SK-N-SH (cell line): ENCODE data around the gene ZNF684. TPM values are rescaled to one million over a fixed set of nuclear protein-coding genes. Genes with fewer than 3 reads are reported as not detected.

Source experiments
- CTCF ChIA-PET: fragments of 300-600, 350-600 bp; formaldehyde crosslinking; extraction: SDS; loops from one replicate; lab custom pipeline; 2021; lab: Yijun Ruan, JAX
- POLR2A ChIA-PET: fragments of 350-600 bp; sonication (Branson Sonifier 250); formaldehyde crosslinking; extraction: SDS; loops from one replicate; lab custom pipeline; 2020; ENCODE audit warnings: antibody characterized with exemption, inconsistent platforms; lab: Yijun Ruan, JAX
- DNase-seq: peaks from one replicate; pipeline ENCODE4 v3.0.0; 2012
- H2AFZ ChIP-seq: fragments of 200-600 bp; sonication (generic); 2 replicates; pipeline ENCODE4 v1.8.1; 2016; ENCODE audit warnings: antibody characterized with exemption, mild to moderate bottlenecking, low read depth
- H3F3A ChIP-seq: fragments of 200-600 bp; sonication (generic); replicated peaks from 2 replicates; pipeline ENCODE3; 2016; ENCODE audit warnings: antibody characterized with exemption, mild to moderate bottlenecking; ENCODE audit not compliant: insufficient read depth
- H3K27ac ChIP-seq, 2 experiments: fragments of 200-500 bp in 1 of 2; fragments of 200-600 bp in 1 of 2; sonication (Bioruptor generic) in 1 of 2; sonication (generic), shearing (Covaris generic) in 1 of 2; 2 replicates each; pipeline versions ENCODE4 v1.5.1 to v1.6.1; 2014 to 2016; ENCODE audit warnings: low read depth in 2 of 2, inconsistent platforms in 1 of 2, low read length in 1 of 2, mild to moderate bottlenecking in 1 of 2, mixed read lengths in 1 of 2
- H3K27me3 ChIP-seq: fragments of 200-600 bp; sonication (generic), shearing (Covaris generic); 2 replicates; pipeline ENCODE4 v1.6.1; 2016; ENCODE audit warnings: mixed run types; ENCODE audit not compliant: insufficient read depth
- H3K36me3 ChIP-seq, 2 experiments: fragments of 200-500 bp in 1 of 2; fragments of 200-600 bp in 1 of 2; sonication (Bioruptor generic) in 1 of 2; sonication (generic) in 1 of 2; replicated peaks in 1 of 2; 2 replicates each; pipeline versions ENCODE3 to v1.5.1; 2014 to 2016; ENCODE audit warnings: low read length in 1 of 2, mild to moderate bottlenecking in 1 of 2; ENCODE audit not compliant: insufficient read depth in 2 of 2, control insufficient read depth in 1 of 2
- H3K4me1 ChIP-seq, 2 experiments: fragments of 200-500 bp in 1 of 2; fragments of 200-600 bp in 1 of 2; sonication (Bioruptor generic) in 1 of 2; sonication (generic), shearing (Covaris generic) in 1 of 2; 2 replicates each; pipeline versions ENCODE4 v1.5.1 to v1.6.1; 2014 to 2016; ENCODE audit warnings: low read depth in 1 of 2, low read length in 1 of 2, mixed run types in 1 of 2; ENCODE audit not compliant: insufficient read depth in 2 of 2, control insufficient read depth in 1 of 2
- H3K4me2 ChIP-seq: fragments of 200-600 bp; sonication (generic), shearing (Covaris generic); 2 replicates; pipeline ENCODE4 v1.6.1; 2017; ENCODE audit warnings: mixed run types
- H3K4me3 ChIP-seq, 2 experiments: fragments of 200-500 bp in 1 of 2; fragments of 200-600 bp in 1 of 2; sonication (Bioruptor generic) in 1 of 2; sonication (generic), shearing (Covaris generic) in 1 of 2; 2 replicates each; pipeline versions ENCODE4 v1.5.1 to v1.8.1; 2014 to 2016; ENCODE audit warnings: low read depth in 2 of 2, inconsistent platforms in 1 of 2, low read length in 1 of 2, mild to moderate bottlenecking in 1 of 2, mixed read lengths in 1 of 2, moderate library complexity in 1 of 2
- H3K79me2 ChIP-seq: fragments of 200-600 bp; sonication (generic); 2 replicates; pipeline ENCODE4 v1.8.1; 2017; ENCODE audit warnings: mild to moderate bottlenecking; ENCODE audit not compliant: insufficient read depth
- H3K9ac ChIP-seq: fragments of 200-600 bp; sonication (generic); 2 replicates; pipeline ENCODE4 v1.6.1; 2017; ENCODE audit warnings: mixed run types
- H3K9me2 ChIP-seq: fragments of 200-600 bp; sonication (generic); 2 replicates; pipeline ENCODE4 v1.6.1; 2017; ENCODE audit warnings: mixed run types
- H3K9me3 ChIP-seq: fragments of 200-600 bp; sonication (generic); 2 replicates; pipeline ENCODE4 v1.6.1; 2017; ENCODE audit warnings: mixed run types, mild to moderate bottlenecking, moderate library complexity
- H4K20me1 ChIP-seq: fragments of 200-600 bp; sonication (generic); 2 replicates; pipeline ENCODE4 v1.6.1; 2017; ENCODE audit warnings: mild to moderate bottlenecking, mixed run types; ENCODE audit not compliant: insufficient read depth
- FOSL2 ChIP-seq: IDR thresholded peaks from 2 replicates; pipeline ENCODE4 v1.4.0; 2012; ENCODE audit warnings: low read depth, mild to moderate bottlenecking, moderate library complexity, borderline replicate concordance
- NFIC ChIP-seq: IDR thresholded peaks from 2 replicates; pipeline ENCODE4 v1.4.0; 2012; ENCODE audit warnings: borderline replicate concordance
- NRF1 ChIP-seq: IDR thresholded peaks from 2 replicates; pipeline ENCODE4 v1.6.1; 2012; ENCODE audit warnings: low read depth, mild to moderate bottlenecking, low read length
- POLR2AphosphoS5 ChIP-seq: IDR thresholded peaks from 2 replicates; pipeline ENCODE4 v1.6.1; 2012; ENCODE audit warnings: low read depth, low read length
- RAD21 ChIP-seq: IDR thresholded peaks from 2 replicates; pipeline ENCODE4 v1.6.1; 2012; ENCODE audit warnings: mild to moderate bottlenecking, low read length
- SIN3A ChIP-seq: IDR thresholded peaks from 2 replicates; pipeline ENCODE4 v1.6.1; 2012; ENCODE audit warnings: low read depth, mild to moderate bottlenecking, low read length, moderate library complexity, borderline replicate concordance
- SMC3 ChIP-seq: IDR thresholded peaks from 2 replicates; pipeline ENCODE4 v1.6.1; 2012; ENCODE audit warnings: low read depth, low read length, improper control_type of control experiment
- TAF1 ChIP-seq: IDR thresholded peaks from 2 replicates; pipeline ENCODE4 v1.6.1; 2012; ENCODE audit warnings: low read depth, mild to moderate bottlenecking, low read length, moderate library complexity, borderline replicate concordance
- TEAD4 ChIP-seq: IDR thresholded peaks from 2 replicates; pipeline ENCODE4 v1.4.0; 2012; ENCODE audit warnings: mild to moderate bottlenecking, borderline replicate concordance; ENCODE audit not compliant: insufficient read depth
- YY1 ChIP-seq: IDR thresholded peaks from 2 replicates; pipeline ENCODE4 v1.4.0; 2012; ENCODE audit warnings: low read depth, mild to moderate bottlenecking
- WGBS: methylation state at CpG from one replicate; pipeline ENCODE4 v1.1.6; 2017; ENCODE audit warnings: low lambda C conversion rate; 5-methylcytosine and 5-hydroxymethylcytosine counted together
- polyA plus RNA-seq, 3 experiments: library from polyadenylated mRNA; depleted of rRNA; stranded (reverse); fragments of >200 nt; gene quantifications; 2 replicates each; pipeline ENCODE4 v1.2.3, GENCODE V29; 2012
- TF ChIP-seq, protein P1 (sequence below): IDR thresholded peaks from 2 replicates; pipeline ENCODE4; 2012
- TF ChIP-seq, protein P2 (sequence below): fragments of 150-350 bp; IDR thresholded peaks from 2 replicates; pipeline ENCODE4 v1.6.1; 2016; ENCODE audit warnings: mild to moderate bottlenecking, low read depth, low read length
- TF ChIP-seq, protein P3 (sequence below): IDR thresholded peaks from 2 replicates; pipeline ENCODE4 v1.4.0; 2012; ENCODE audit warnings: low read depth, borderline replicate concordance
- TF ChIP-seq, protein P4 (sequence below): fragments of 200-600 bp; sonication (generic); IDR thresholded peaks from 2 replicates; pipeline ENCODE4 v1.6.1; 2017; ENCODE audit warnings: antibody characterized with exemption, mild to moderate bottlenecking, moderate library complexity

ZNF684 gene
- polyA plus RNA-seq, 1 of the 3 experiments (the other 2 are of a cell fraction), result 1.8 TPM

DNA sequence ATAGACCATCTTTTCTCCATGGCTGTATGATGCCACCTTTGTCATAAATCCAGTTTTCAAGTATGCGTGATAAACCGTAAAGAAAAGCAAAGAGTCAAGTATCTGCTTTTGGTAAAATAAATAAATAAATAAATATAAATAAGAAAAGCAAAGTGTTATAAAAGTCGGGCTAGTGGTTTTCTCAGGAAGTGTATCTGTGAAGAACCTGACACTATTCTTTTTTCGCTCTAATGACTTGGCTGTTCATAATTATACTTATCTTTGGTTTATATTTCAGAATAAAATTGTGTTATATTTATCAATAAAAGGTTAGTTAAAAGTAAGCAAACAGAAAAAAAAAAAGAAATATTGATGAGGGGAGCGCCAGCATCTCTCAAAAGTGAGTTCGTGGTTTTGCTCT, 23.5 kb upstream of the ZNF684 start:
- H3K27me3 ChIP-seq, result no peaks in the 10 kb centered on the region
- H3K79me2 ChIP-seq, result peaks cover 26% of the 10 kb centered on the region; the same call in 1 of the 2 replicates
- POLR2A ChIA-PET, result interaction anchor here (0.9 to 1.8 kb wide), 5 partner anchors 8 to 156 kb away, joined by 3 to 13 read pairs (median 4); partner anchors contain the start of genes ZFP69 and ZNF684
- H4K20me1 ChIP-seq, result no peaks in the 10 kb centered on the region
- peak overlapping the region; percentile 98 for H2AFZ ChIP-seq
- peaks cover 0 to 5% of the 10 kb centered on the region in 2 experiments; a peak in 1 of 4 replicates for H3K4me1 ChIP-seq
- H3K9me2 ChIP-seq, result no peaks in the 10 kb centered on the region
- CTCF ChIA-PET, result interaction anchor here (1.8 kb wide), 1 partner anchor 25 kb away, joined by 11 read pairs; no protein-coding TSS in a partner anchor
- peaks cover 0 to 14% of the 10 kb centered on the region in 2 experiments for H3K36me3 ChIP-seq
- TF ChIP-seq, protein P1, sequence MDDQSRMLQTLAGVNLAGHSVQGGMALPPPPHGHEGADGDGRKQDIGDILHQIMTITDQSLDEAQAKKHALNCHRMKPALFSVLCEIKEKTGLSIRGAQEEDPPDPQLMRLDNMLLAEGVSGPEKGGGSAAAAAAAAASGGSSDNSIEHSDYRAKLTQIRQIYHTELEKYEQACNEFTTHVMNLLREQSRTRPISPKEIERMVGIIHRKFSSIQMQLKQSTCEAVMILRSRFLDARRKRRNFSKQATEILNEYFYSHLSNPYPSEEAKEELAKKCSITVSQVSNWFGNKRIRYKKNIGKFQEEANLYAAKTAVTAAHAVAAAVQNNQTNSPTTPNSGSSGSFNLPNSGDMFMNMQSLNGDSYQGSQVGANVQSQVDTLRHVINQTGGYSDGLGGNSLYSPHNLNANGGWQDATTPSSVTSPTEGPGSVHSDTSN, result no peak
- no peak for TF ChIP-seq YY1
- no peak for TF ChIP-seq NRF1
- no peak for TF ChIP-seq TEAD4
- TF ChIP-seq, protein P2, sequence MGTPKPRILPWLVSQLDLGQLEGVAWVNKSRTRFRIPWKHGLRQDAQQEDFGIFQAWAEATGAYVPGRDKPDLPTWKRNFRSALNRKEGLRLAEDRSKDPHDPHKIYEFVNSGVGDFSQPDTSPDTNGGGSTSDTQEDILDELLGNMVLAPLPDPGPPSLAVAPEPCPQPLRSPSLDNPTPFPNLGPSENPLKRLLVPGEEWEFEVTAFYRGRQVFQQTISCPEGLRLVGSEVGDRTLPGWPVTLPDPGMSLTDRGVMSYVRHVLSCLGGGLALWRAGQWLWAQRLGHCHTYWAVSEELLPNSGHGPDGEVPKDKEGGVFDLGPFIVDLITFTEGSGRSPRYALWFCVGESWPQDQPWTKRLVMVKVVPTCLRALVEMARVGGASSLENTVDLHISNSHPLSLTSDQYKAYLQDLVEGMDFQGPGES, result no peak
- TF ChIP-seq, protein P3, sequence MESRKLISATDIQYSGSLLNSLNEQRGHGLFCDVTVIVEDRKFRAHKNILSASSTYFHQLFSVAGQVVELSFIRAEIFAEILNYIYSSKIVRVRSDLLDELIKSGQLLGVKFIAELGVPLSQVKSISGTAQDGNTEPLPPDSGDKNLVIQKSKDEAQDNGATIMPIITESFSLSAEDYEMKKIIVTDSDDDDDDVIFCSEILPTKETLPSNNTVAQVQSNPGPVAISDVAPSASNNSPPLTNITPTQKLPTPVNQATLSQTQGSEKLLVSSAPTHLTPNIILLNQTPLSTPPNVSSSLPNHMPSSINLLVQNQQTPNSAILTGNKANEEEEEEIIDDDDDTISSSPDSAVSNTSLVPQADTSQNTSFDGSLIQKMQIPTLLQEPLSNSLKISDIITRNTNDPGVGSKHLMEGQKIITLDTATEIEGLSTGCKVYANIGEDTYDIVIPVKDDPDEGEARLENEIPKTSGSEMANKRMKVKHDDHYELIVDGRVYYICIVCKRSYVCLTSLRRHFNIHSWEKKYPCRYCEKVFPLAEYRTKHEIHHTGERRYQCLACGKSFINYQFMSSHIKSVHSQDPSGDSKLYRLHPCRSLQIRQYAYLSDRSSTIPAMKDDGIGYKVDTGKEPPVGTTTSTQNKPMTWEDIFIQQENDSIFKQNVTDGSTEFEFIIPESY, result no peak
- no peak for TF ChIP-seq RAD21
- TF ChIP-seq FOSL2, result no peak
- TF ChIP-seq SMC3, result no peak
- no peak for TF ChIP-seq POLR2AphosphoS5
- TF ChIP-seq TAF1, result no peak
- TF ChIP-seq NFIC, result no peak
- TF ChIP-seq, protein P4, sequence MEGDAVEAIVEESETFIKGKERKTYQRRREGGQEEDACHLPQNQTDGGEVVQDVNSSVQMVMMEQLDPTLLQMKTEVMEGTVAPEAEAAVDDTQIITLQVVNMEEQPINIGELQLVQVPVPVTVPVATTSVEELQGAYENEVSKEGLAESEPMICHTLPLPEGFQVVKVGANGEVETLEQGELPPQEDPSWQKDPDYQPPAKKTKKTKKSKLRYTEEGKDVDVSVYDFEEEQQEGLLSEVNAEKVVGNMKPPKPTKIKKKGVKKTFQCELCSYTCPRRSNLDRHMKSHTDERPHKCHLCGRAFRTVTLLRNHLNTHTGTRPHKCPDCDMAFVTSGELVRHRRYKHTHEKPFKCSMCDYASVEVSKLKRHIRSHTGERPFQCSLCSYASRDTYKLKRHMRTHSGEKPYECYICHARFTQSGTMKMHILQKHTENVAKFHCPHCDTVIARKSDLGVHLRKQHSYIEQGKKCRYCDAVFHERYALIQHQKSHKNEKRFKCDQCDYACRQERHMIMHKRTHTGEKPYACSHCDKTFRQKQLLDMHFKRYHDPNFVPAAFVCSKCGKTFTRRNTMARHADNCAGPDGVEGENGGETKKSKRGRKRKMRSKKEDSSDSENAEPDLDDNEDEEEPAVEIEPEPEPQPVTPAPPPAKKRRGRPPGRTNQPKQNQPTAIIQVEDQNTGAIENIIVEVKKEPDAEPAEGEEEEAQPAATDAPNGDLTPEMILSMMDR, result no peak
- no peak for TF ChIP-seq SIN3A
- H3F3A ChIP-seq, result no peaks in the 10 kb centered on the region
- H3K9ac ChIP-seq, result peak overlapping the region; percentile 76
- peak overlapping the region; percentile 97 for H3K4me2 ChIP-seq
- no peak for DNase-seq
- H3K9me3 ChIP-seq, result no peaks in the 10 kb centered on the region
- WGBS, result 40% methylated on average over 6 of the region's 6 CpGs
- H3K27ac ChIP-seq, result peak overlapping the region; percentile 47 to 84; a peak in 3 of 4 replicates
- peak overlapping the region; percentile 60 to 68 for H3K4me3 ChIP-seq
